CD4-positive, alpha-beta T cell treated with Interleukin-17A for 4 hours (primary cell): ENCODE data around the gene MMP10.

Source experiments
- DNase-seq: peaks from one replicate; pipeline ENCODE4 v3.0.0-alpha.2; 2020; ENCODE audit warnings: mixed read lengths

Gene MMP10

DNA sequence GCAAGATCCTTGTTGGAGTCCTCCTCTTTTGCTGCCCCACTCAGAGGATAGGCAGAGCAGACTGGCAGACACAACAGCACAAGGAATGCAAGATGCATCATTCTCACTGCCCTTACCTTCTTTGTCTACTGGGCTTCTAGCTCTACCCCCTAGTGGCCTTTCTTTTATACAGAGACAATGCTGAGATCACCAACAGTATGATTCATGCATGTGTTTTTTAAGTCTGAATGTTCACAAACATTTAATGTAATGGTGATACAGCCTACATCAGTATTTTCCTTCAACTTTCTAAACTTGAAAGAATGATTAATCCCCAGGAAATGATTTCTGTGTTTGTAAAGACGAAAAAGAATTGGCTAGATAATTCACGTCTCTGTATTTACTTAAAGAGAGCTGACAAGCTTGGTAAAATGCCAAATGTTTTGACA is at the start of gene MMP10:
Gene MMP10 (minus strand): TSS at position 138 of the 428 bp plus-strand sequence. CDS start 37 bp downstream, at position 101.
- no peak for DNase-seq

DNA sequence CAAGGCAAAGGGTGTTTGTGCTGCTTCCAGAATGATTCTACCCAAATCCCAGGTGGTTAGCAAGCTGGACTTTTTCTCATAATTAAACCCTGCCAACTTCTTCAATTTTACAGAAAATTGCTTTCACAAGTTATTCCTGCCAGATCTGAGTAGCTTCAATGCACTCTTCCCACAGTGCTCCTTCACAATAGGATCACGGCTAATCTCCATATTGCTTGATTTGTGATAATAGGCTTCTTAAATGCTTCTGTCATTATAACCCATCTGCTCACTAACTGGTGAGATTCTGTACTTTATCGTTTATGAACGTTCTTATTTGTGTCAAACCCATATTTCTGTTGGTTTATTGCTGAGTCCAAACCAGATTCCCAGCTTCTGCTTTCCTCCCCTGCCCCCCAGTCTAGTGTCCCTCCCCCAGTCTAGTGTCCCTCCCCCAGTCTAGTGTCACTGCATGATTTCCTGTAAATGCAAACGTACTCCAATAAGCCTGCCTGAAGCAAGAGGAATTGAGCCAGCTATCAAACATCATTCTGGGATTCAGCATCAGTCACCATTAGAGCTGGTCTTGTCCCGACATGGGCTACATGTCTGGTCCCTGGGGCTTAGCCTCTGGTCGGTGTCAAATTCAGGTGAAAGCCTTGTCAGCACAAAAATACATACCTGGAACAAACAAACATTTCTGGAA is 49.0 kb upstream of the MMP10 start:
- no peak for DNase-seq

DNA sequence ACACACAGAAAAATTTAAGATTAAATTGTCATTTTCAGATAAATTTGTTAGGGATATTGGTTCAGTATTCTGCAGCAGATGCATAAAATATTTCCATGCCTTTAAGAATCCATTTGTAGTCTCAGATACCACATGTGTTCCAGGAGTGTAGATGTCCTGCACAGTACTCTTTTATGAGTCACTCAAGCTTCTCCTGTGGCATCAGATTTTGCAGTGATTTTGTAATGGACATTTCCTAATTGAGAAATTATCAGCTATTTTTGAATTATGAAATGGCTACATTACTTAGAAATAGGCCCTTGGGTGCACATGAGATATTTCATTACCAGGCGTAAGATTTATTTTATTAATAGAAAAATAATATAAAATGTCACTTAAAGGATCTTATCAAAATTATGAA is 44.1 kb upstream of the MMP10 start:
- no peak for DNase-seq

DNA sequence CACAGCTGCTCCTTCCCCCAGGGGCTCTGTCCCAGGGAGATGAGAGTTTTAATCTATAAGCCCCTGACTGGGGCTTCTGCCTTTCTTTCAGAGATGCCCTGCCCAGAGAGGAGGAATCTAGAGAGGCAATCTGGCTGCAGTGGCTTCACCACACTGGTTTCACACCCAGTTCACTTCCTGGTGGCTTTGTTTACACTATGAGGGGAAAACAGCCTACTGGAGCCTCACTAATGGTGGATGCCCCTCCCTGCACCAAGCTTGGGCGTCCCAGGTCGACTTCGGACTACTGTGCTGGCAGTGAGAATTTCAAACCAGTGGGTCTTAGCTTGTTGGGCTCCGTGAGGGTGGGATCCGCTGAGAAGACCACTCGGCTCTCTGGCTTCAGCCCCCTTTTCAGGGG is 39.1 kb upstream of the MMP10 start:
- no peak for DNase-seq

DNA sequence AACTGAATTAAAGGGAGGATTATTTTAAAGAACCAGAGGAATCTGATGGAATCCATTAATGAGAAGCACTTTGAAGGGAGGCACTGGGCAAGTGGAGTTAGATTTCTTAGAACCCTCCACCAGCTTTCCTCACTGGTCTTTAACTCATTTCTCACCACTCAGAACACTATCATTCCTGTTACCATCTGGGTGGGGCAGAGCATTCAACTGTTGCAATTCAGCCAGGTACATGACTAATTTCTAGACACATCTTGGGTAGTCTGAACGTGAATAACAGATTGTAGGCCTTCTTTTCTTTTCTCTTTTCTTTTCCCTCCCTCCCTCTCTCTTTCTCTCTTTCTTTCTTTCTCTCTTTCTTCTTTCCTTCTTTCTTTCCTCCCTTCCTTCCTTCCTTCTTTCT is 33.1 kb upstream of the MMP10 start:
- no peak for DNase-seq

DNA sequence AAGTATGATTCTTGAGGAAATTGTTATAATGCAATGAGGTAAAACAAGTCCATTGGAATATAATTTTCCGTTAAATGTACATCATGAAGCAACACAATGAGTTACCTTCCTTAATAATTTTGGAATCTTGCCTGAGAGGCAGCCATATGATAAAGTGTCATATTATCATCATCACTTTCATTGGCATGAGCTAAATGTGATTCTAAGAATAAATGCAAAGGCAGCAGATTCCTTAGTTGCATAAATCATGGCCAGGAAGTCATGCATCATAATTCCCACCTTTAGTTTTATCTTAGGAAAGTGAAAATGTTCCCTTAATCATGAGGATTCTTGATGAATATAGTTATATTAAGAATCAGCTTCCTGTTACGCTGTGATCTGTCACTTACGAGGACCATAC is 31.8 kb upstream of the MMP10 start:
- DNase-seq = no peak

DNA sequence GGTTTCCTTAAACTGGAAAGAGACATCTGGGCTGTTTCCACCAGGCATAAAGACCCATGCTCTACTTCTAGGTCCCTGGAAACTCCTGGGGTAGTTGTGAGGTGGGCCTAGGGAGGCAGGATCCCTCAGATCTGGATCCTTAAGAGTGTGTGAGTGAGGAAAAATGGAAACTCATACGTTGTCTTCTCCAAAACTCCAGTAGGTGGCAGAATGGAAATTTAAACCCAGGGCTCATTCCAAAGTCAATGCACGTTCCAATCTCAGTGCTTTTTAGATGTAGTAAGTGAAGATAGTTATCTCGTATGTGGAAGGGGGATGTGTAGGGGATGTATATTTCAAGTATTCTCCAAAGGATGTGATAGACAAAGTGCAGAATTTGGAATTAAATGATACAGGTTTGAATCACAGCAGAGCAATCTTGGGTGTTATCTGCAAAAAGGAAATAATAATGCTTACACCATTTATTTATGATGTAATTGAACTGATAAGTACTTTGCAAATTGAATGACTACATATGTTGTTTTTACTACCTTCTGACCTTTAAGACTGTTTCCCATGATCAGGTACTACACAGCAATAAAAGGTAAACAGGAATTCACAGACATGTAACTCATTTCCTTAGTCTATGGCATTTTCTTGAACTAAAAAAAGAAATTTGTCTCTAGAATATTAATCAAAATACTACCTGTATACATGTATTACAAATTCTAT is 30.7 kb upstream of the MMP10 start:
- no peak for DNase-seq

DNA sequence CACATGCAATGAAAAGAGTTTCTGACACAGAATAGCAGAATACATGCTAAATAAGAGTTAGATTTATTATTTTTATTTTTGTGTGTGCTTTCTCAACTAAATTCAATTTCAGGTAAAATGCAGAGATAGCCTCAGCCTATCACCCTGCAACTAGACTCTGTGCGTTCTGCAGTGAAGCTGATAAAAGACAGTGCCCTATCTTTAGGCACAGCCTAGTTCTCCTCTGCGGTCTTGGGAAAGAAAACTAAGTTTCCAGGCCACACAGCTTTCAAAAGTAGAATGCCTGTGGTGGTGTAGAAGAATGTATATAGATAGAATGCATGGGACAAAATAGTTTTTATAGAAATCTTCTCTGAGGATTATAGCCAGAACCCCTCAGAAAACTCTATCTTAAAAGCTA is 29.5 kb upstream of the MMP10 start:
- DNase-seq = no peak

DNA sequence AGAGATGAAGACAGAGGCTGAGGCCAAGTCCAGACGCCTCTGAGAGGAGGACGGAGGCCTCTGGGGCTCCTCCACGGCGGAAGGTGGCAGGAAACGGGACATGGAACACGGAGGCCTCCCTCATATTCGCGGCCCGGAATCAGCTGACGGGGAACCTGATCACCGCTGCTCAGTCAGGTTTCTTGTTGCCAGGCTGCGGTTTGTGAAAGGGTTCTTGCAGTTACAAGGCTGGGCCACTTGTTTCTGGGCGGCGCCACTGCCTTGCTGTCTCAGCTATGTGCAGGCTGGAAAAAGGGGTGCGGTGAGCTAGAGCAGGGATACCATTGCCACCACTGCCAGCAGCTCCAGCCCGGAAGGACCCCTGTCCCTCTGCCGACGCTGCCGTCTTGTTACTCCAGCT is 27.5 kb upstream of the MMP10 start:
- no peak for DNase-seq

DNA sequence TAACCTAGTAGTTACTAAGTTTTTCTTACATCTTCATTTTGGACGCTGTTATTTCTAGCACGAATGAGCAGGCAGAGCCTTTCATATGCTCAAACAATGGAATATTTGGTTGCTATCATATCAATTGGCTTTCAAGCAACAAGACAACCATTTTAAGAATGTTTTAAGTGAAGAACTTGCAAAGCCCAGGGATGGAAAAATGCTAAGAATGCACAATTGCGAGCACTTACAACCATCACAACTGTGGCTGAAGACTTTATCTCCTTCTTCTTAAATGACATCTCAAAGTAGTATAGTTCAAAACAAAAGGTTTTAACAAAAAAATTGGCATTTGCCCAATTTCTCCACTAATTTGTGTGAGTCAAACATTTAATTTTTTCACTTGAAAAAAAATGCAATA is 25.9 kb upstream of the MMP10 start:
- no peak for DNase-seq

DNA sequence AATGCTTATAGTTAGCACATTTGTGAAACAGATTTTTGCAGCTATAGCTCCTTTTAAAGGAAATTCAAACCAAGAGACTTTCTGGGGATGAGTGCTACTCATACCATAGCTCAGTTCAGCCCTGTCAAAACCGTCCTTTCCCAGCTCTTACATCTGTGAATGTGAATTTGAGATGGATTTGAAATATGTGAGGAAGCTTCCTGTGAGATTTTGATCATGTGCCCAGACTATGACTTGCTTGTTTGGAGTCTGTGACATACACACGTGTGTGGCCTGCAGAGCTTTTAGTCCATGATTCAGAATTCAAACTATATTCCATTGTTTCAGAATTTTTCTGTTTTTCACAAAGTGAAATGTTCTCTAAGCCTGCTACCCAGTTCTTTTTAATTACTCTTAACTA is 21.9 kb upstream of the MMP10 start:
- DNase-seq = no peak

DNA sequence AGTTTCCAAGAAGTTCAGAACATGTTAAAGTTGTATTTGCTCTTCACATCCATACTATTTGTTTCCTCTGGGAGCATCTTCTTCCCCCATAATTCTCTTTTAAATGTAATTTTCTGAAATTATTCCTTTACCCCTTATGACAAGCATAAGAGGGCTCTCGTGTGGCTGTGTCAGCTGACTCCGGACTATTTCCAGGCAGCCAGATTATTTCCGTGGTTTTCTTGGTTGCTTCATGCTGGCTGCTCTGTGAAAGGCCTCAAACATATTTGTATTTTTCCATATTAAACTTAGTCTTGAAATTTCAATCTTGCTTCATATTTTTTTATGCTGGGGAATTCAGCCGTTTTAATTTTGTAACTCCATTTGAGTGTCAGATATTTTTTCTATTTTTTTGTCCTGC is 20.3 kb upstream of the MMP10 start:
- no peak for DNase-seq

DNA sequence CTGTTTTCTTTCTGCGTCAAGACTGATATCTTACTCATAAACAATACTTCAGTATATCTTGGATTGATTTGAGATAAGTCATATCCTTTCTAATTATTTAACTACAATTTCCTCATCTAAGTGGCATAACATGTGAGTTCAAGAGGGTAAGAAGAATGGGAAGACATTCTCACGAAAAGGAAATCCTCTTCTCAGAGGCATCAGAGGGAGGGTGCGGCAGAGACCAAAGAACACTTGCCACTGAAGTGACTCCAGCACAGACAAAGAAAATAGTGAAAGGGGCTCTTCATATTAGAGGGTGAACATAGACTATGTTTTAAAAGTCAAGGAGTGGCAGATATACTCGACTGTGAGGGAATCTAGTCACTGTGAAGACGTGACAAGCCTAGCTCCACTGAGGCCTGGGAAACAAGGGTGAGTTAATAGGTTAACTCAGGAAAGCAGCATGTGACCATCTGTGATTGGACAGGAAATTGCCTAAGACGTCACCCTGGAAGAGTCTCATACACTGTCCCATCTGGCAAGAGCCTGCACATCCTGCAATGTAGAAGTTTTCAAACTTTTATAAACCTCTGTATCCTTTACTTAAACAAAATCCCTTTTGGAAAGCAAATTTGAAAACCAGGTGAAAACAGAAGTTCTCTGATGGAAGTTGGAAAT is 19.4 kb upstream of the MMP10 start:
- DNase-seq = no peak

DNA sequence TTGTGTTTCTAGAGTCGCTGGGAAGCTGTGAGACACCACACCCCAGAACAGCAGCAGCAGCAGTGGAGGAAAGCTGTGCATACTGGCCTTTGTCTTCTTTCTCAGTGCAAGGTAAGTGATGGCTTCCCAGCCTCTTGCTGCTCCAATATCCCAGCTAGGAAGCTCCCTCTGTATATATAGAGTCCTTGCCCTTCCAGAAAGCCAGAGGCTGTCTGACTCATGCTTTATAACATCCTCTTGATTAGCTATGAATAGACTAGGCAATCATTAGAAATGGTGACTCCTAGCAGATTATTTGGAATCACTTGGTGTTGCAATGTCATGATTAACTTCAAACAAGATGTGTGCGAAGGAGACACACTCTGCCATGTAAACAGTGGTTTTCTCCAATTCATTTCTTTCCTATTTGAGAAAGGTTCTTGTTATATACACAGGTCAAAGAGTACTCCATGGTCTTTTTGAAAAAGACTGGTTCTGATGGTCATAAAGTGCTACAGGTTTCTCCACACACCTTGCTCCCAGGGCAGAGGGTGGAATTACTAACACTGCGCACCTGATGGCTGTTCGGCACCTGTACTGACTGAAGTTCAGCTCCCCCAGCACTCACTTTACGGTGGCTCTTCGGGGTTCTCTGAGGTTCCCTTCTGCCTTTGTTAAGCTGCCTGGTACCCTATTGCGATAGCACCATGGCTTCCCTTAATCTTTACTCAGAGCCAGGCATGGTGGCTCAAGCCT is 17.8 kb upstream of the MMP10 start, which contains the start of gene MMP1:
Gene MMP1 (minus strand): TSS at position 149 of the 735 bp plus-strand sequence. CDS start 68 bp downstream, at position 81.
- no peak for DNase-seq

DNA sequence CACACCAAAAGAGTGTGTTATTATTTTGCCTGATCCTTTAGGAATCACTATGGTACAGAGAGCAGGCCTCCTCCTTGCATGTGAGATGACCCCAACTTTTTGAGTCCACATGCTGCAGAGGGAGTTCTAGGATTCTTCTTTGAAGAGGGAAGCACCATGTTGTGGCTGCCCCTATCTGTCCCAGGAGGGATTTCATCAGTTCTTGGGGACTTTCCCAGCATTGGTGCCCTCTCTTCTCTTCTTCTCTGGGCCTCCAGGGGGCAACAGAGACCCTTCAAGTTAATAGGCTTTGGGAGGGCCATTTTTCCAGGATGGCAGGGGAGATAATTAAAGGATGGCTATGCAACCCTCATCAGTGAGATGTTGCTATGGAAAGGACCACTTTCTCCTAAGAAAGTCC is 14.0 kb upstream of the MMP10 start:
- no peak for DNase-seq

DNA sequence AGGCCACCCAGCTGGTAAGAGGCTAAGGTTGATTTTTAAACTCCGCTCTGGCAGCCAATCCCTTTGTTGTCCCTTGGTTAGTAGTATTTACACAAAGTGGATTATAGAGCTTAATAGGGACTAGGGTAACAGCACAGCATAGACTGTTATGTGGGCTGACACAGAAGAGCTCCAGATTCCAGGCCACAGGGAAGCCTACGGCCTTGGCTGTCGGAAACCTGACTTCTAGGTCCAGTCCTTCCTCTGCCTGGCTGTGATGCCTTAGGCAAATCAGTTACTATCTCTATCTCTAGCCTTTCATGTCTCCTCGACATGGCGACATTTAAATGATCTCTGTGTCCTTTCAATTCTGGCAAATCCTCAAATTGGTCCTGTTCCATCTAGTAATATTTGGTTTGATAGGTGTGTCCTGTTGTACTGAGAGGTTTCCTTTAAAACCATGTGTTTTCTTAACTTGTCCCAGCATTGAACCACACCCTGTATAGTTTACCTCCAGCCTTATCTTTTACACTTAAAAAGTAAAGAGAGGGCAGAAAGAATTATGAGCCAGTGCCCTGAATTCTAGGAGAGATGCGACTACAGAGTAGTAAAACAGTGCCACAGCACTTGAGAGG is 13.4 kb upstream of the MMP10 start:
- no peak for DNase-seq

DNA sequence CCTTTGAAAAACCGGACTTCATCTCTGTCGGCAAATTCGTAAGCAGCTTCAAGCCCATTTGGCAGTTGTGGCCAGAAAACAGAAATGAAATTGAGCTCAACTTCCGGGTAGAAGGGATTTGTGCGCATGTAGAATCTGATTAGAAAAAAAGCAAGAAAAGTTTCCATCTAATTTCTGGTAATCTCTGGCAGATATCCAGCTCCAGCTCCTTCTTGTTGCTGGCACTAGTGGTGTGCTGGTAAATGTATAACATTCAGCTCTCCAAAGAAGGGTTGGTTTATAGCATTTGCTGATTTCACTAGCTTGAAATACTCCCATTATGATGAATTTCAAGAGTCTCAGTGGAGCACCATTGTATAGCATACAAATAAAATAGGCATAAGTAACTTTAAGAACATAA is 12.2 kb upstream of the MMP10 start:
- no peak for DNase-seq

DNA sequence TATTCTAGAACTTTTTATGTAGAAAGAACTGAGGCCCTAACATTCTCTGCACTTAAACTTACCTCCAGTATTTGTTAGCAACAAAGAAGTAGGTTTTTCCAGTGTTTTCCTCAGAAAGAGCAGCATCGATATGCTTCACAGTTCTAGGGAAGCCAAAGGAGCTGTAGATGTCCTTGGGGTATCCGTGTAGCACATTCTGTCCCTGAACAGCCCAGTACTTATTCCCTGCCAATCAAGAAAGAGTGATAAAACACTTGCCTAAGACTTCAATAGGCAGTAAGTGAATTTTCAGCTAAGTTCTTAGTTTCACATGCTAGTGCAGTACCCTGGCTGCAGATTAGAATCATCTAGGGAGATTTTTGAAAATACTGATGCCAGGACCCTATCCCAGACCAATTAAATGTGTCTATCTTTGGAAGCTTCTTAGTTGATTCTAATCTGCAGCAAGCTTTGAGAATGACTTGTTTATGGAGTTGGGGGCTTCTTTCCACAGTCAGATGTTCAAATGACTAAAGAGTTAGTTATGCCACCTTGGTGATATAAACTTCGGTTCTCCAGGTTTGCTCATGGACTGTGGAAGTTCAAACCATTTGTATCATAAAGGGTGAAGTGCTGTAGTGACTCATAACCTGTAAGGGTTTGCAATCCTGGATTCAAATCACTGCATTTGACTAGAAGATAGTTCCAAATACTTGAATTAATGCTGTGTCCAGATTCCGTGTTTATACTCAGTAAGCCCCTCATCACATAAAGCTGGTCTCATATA is 11.0 kb upstream of the MMP10 start:
- DNase-seq = no peak

DNA sequence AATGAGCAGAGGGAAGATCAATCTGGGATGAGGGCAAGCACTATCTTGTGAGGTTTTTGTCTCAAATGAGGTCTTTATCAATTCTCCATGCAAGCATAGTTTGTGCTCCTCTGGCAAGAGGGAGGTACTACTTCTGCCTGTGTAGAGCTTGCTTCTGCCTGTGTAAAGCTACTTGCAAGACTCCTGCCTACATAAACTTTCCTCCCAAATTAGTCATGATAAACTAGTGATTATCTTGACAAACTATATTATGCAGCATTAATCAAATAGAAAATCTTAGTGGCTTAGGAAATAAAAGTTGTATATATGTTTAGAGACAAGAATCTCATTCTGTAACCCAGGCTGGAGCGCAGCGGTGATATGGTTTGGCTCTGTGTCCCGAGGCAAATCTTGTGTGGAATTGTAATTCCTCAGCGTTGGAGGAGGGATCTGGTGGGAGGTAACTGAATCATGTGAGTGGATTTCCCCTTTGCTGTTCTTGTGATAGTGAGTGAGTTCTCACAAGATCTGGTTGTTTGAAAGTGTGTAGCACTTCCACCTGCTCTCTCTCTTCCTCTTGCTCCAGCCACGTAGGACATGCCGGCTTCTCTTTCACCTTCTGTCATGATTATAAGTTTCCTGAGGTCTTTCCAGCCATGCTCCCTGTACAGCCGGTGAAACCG is 8.0 kb upstream of the MMP10 start:
- DNase-seq = no peak

DNA sequence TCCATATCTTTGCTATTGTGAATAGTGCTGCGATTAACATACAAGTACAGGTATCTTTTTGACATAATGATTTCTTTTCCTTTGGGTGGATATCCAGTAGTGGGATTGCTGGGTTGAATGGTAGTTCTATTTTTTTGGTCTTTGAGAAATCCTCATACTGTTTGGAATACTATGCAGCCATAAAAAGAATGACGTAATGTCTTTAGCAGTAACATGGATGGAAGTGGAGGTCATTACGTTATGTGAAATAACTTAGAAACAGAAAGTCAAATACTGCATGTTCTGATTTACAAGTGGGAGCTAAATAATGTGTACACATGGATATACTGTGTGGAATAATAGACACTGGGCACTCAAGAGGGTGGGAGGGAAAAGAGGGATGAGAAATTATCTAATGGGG is 4.0 kb upstream of the MMP10 start:
- no peak for DNase-seq

DNA sequence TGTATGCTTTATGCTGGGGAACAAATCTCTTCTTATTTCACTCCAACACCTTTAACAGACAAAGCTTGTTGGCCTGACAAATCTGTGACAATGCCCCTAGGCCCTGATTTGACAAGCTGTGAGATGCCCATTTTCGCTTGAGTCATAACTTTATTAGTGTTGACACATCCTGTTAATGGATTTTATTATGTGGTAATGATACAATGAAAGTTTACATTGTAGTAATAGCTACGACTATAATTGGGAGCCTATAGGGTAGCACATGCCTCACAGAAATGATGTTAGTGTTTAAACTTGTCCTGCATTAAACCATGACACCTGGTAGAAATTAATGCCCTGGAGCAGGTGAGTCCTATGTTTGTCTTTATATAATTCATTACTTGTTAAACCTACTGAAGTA is 3.3 kb upstream of the MMP10 start:
- DNase-seq = no peak

DNA sequence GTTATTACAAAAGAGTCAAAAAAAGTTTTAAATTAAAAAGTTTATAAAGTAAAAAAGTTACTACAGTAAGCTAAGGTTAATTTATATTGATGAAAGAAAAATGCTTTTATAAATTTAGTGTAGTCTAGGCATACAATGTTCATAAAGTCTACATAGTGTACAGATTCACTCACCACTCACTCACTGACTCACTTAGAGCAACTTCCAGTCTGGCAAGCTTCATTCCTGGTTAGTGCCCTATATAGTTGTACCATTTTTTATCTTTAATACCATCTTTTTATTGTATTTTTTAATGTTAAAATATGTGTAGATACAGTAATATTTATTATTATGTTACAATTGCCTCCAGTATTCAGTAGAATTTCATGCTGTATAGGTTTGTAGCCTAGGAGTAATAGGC is 2.6 kb upstream of the MMP10 start:
- no peak for DNase-seq
